Bronchial epithelial cell (primary cell): Measurements from ENCODE around the gene TFF1. TPM values are rescaled to one million over a fixed set of nuclear protein-coding genes. Genes with fewer than 3 reads are reported as not detected.

ENCODE experiments used
- DNase-seq: peaks from one replicate; pipeline ENCODE4 v3.0.0-alpha.2; 2010; ENCODE audit warnings: low read depth
- FAIRE-seq: peaks from 2 replicates; lab custom pipeline; 2011; peaks lifted over from hg19 to GRCh38; lab: Jason Lieb, UNC
- H3K27me3 ChIP-seq: 2 replicates; pipeline ENCODE4 v1.5.1; 2011; ENCODE audit warnings: low read length; ENCODE audit not compliant: control insufficient read depth, insufficient read depth
- H3K36me3 ChIP-seq: 2 replicates; pipeline ENCODE4 v1.5.1; 2011; ENCODE audit warnings: low read length; ENCODE audit not compliant: control insufficient read depth, insufficient read depth
- H3K4me3 ChIP-seq: 2 replicates; pipeline ENCODE4 v1.5.1; 2011; ENCODE audit warnings: mild to moderate bottlenecking, low read depth, low read length, control low read depth
- total RNA-seq: library from RNA; depleted of rRNA; stranded (reverse); fragments of >200 nt; gene quantifications from 2 replicates; pipeline ENCODE4 v1.2.1, GENCODE V29; 2014
- TF ChIP-seq, protein P1 (sequence below): IDR thresholded peaks from 2 replicates; pipeline ENCODE4 v1.5.1; 2011; ENCODE audit warnings: mild to moderate bottlenecking, moderate library complexity, low read length, control low read depth, inconsistent platforms; ENCODE audit not compliant: insufficient read depth, severe bottlenecking

TFF1 gene
- total RNA-seq, 1 donor from 2014 or later = not detected

DNA sequence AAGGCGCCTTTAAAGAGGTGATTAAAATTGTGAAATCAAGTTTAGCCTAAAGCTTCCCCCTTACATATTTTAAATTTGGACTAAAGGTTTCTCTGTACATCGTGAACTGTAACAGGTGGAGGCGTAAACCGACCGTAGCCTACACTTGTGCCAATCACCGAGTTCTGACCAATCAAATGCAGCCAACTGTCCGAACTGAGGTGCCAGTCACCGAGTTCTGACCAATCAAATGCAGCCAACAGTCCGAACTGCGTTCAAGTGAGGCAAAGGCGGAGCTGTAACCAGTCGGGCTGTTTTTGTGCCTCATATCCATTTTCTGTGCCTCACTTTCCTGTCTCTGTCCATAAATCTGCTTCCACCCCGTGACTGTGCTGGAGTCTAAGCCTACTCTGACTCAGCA, 7.4 kb downstream of the TFF1 start:
- Histone ChIP-seq H3K27me3 (peaks cover 1% of the 10 kb centered on the region), H3K4me3 (no peak overlapping the region), H3K36me3 (no peaks in the 10 kb centered on the region)
- TF ChIP-seq, protein P1, sequence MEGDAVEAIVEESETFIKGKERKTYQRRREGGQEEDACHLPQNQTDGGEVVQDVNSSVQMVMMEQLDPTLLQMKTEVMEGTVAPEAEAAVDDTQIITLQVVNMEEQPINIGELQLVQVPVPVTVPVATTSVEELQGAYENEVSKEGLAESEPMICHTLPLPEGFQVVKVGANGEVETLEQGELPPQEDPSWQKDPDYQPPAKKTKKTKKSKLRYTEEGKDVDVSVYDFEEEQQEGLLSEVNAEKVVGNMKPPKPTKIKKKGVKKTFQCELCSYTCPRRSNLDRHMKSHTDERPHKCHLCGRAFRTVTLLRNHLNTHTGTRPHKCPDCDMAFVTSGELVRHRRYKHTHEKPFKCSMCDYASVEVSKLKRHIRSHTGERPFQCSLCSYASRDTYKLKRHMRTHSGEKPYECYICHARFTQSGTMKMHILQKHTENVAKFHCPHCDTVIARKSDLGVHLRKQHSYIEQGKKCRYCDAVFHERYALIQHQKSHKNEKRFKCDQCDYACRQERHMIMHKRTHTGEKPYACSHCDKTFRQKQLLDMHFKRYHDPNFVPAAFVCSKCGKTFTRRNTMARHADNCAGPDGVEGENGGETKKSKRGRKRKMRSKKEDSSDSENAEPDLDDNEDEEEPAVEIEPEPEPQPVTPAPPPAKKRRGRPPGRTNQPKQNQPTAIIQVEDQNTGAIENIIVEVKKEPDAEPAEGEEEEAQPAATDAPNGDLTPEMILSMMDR = no peak
- FAIRE-seq (no peak), DNase-seq (no peak)

GRCh38 chr21:42358261-42358660, 8.1 kb downstream of the TFF1 start:
- peaks cover 1% of the 10 kb centered on the region for H3K27me3 ChIP-seq
- no peak overlapping the region for H3K4me3 ChIP-seq
- FAIRE-seq = no peak
- H3K36me3 ChIP-seq = no peaks in the 10 kb centered on the region
- TF ChIP-seq, protein P1 = no peak
- no peak for DNase-seq

DNA sequence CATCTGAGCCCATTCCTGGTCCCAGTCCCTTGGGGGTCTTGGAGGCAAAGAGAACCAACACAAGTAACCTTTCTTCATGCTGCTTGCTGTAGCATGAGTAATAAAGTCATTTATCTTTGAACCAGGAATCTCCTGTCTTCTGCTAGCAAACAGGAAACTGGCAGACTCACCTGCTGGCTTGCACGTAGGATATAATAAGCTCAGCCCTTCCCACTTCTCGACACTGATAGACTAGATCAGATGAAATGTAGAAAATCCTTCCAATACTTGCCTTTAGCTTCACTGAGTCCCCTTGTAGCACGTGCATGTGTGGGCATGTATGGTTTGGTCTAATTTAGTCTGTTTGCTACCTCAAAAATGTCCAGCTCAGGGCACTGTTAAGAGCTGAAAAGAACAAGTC, 9.0 kb downstream of the TFF1 start:
- TF ChIP-seq, protein P1 = no peak
- H3K27me3 ChIP-seq = peaks cover 1% of the 10 kb centered on the region
- no peak for FAIRE-seq
- DNase-seq = peak; percentile 55
- no peak overlapping the region for H3K4me3 ChIP-seq
- H3K36me3 ChIP-seq = no peaks in the 10 kb centered on the region

GRCh38 chr21:42356650-42357049, 9.7 kb downstream of the TFF1 start:
- FAIRE-seq = no peak
- Histone ChIP-seq H3K27me3 (peaks cover 1% of the 10 kb centered on the region), H3K36me3 (no peaks in the 10 kb centered on the region), H3K4me3 (no peak overlapping the region)
- TF ChIP-seq, protein P1 = no peak
- no peak for DNase-seq

GRCh38 chr21:42356046-42356445, 10.3 kb downstream of the TFF1 start:
- H3K36me3 ChIP-seq = no peaks in the 10 kb centered on the region
- TF ChIP-seq, protein P1 = no peak
- FAIRE-seq (no peak), DNase-seq (no peak)
- no peak overlapping the region for H3K4me3 ChIP-seq
- H3K27me3 ChIP-seq = peaks cover 1% of the 10 kb centered on the region

DNA sequence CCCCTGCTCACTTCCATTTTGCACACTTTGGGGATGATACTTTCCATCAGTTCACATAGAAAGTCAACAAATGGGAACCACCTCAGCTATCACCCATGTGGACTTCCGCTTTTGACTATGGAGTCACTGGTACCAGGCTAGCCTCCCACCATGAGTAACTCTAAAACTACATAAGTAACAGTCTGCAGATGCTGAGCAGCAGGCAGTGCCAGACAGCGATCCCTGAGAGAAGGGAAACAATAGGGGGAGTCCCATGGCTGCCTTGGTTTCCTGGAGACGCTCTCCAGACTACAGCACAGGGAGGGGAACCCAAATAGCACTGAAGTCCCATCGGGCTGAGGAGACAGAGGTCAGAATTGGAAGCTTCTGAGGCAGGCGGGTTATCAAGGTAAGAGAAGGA, 12.7 kb downstream of the TFF1 start:
- Histone ChIP-seq H3K4me3 (no peak overlapping the region), H3K27me3 (peaks cover 1% of the 10 kb centered on the region), H3K36me3 (no peaks in the 10 kb centered on the region)
- TF ChIP-seq, protein P1 = no peak
- DNase-seq (no peak), FAIRE-seq (no peak)
